Lower leg skin (tissue), 3 donors: Measurements from ENCODE around the gene ADARB1.

Experiments
- CTCF ChIP-seq, 3 donors: fragments of 450-650 bp; IDR thresholded peaks; one replicate each; pipeline ENCODE4 v1.5.1; 2016; ENCODE audit warnings: antibody characterized with exemption in 3 of 3, mild to moderate bottlenecking in 3 of 3, moderate library complexity in 2 of 3
- POLR2A ChIP-seq, 2 donors: fragments of 450-650 bp; IDR thresholded peaks; one replicate each; pipeline ENCODE4 v1.6.1; 2016 to 2017; ENCODE audit warnings: antibody characterized with exemption in 2 of 2, mild to moderate bottlenecking in 1 of 2, moderate library complexity in 1 of 2

GRCh38 chr21:45043541-45044020, 30.8 kb upstream of the ADARB1 start:
- no peak for TF ChIP-seq CTCF (IDR thresholded peaks at IDR 0.05)
- no peak for TF ChIP-seq POLR2A (IDR thresholded peaks at IDR 0.05)
